Panc1 (cell line): ENCODE data around the gene MORC3.

ENCODE experiments used
- CTCF ChIP-seq: fragments of 450-650 bp; IDR thresholded peaks from 2 replicates; pipeline ENCODE4 v1.5.1; 2017; ENCODE audit warnings: mild to moderate bottlenecking
- POLR2AphosphoS5 ChIP-seq: IDR thresholded peaks from 2 replicates; pipeline ENCODE4 v1.6.1; 2012; ENCODE audit warnings: mild to moderate bottlenecking, low read depth, low read length, moderate library complexity

- no peak for TF ChIP-seq CTCF
- no peak for TF ChIP-seq POLR2AphosphoS5
These were observed 62.0 kb downstream of the MORC3 start for GRCh38 chr21:36381841-36382589.
